ENCODE data around the gene NUBPL.

Gene NUBPL, protein sequence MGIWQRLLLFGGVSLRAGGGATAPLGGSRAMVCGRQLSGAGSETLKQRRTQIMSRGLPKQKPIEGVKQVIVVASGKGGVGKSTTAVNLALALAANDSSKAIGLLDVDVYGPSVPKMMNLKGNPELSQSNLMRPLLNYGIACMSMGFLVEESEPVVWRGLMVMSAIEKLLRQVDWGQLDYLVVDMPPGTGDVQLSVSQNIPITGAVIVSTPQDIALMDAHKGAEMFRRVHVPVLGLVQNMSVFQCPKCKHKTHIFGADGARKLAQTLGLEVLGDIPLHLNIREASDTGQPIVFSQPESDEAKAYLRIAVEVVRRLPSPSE

DNA sequence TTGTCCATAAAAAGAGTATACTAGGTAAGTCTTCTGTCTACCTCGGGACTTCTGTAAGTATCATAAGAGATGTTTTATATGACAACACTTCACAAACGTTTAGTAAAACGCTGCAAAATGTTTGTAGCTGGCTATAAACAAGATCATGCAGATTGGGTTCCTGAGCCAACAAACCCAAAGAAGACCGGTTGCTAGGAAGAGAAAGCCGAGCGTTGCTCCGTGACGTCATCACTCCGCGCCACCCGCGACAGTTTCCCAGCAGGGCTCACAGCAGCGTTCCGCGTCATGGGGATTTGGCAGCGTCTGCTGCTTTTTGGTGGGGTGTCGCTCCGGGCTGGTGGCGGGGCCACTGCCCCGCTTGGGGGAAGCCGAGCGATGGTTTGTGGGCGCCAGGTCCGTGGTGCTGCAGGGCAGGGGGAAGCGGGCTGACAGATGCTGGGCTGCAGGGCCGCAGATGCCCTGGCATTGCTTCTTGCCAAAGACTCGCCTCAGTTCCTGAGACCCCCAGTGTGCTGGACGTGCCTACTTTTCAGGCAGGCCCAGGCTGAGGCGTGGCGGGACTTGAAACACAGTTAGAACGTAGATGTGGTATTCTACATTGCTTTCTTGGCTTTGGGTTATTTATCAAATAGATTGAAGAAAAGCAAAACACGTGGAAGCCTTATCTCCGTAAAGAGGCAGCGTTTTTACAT, at the start of gene NUBPL:
NUBPL (plus strand) TSS at position 250 of the 692 bp plus-strand sequence; CDS start at position 286, 36 bp downstream.
- DNase-seq = peak; percentile 99

DNA sequence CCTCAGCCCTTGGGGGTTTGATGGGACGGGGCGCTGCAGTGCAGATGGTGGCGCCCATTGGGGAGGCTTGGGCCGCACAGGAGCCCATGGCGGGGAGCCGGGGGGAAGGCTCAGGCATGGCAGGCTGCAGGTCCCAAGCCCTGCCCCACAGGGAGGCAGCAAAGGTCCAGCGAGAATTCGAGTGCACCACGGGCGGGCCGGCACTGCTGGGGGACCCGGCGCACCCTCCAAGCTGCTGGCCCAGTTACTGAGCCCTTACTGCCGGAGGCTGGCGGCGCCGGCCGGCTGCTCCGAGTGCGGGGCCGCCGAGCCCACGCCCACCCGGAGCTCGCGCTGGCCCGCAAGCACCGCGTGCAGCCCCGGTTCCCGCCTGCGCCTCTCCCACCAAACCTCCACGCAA, 34.1 kb upstream of the NUBPL start:
- DNase-seq = no peak

DNA sequence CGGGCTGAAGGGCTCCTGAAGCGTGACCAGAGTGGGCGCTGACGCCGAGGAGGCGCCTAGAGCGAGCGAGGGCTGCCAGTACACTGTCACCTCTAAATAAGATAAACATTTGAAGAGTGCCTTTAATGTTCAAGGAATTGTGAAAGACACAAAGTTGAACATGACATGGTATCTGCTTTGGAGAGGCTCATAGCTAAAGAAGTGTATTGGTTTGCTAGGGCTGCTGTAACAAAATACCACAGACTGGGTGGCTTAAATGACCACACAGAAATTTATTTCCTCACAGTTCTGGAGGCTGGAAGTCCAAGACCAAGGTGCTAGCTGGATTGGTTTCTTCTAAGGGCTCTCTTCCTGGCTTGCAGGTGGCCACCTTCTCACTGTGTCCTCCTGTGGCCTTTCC, 33.7 kb upstream of the NUBPL start:
- DNase-seq = no peak

DNA sequence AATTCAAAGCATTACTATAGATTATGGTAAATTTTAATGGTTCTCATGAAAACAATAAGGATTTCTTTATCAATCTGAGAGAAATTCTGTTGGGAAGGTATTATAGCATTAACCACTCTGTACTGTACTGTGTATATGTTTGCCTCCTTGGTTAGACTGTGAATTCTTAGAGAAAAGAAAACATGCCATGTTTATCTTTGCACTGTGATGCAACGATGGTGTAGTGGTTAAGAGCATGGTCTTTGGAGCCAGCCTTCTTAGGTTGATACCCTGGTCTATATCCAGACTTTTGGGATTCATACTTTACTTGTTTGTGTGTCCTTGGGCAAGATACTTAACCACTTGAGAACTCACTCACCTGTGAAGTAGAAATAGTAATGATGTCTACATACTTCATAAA, 32.2 kb upstream of the NUBPL start:
- no peak for DNase-seq

DNA sequence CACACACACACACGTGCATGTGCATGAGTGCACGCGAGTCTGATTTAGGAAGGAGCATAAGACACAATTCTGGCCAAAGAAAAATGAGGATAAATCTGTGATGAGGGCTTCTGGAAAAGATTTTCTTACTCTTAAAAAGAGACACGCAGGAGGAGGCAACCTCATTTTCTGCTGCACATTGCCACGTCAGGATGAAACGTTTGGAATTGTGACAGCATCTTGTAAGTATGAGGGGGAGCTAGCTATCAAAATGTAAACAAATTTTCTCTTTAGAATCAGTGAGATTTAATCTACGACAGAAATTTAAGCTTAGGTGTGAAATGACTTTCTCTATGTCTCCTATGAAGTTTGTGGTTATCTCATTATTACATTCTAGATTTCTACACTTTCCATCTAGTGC, 31.1 kb upstream of the NUBPL start:
- no peak for DNase-seq

DNA sequence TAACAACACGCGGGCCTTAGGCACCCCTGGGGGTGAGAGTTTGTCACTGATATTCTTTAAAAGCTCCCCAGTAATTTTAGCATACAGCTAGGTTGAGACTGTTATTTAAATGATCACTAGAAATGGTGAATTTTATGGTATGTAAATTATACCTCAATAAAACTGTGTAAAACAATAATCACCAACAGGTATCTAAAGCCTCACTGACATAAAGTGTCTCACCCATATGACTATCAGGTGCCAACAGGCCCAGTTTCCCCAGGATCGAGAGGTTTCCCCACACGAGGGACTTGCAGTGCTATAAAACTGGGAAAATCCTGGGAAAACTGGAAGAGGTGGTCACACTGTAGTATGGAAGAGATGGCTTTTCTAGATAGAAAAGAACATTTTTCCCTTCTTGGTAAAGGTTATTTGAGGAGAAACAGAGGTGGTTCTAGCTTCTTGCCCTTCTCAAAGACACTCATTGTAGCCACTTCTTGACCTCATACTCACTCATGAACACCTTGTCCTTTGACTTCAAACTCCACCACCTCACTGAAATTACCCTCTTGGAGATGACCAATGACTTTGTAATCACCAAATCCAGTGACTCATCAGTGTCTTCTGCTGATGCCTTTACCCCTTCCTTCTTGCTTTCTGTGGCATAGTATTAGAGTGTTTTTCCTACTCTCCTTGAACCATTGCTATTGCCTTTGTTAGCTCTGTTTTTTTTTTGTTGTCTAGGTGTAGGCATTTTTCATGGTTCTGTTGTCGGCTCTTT, 24.8 kb upstream of the NUBPL start:
- DNase-seq = no peak

DNA sequence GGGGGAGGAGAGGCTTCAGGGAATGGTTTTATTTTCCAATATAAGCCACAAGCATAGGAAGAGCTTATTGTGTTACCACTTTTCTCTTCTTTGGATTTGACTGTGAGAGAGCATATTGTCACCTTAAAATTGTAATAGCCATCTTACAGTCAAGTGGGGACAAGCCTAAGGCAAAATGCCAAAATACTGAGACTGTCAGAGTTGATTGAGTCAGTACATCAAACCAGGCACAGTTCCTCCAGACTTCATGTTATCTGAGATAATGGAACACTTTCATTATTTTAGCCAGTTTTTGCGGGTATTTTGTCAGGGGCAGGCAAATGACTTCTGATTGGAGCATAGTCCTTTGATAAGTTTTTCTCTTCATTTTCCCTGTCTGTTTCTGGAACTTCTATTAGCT, 19.5 kb upstream of the NUBPL start:
- no peak for DNase-seq

DNA sequence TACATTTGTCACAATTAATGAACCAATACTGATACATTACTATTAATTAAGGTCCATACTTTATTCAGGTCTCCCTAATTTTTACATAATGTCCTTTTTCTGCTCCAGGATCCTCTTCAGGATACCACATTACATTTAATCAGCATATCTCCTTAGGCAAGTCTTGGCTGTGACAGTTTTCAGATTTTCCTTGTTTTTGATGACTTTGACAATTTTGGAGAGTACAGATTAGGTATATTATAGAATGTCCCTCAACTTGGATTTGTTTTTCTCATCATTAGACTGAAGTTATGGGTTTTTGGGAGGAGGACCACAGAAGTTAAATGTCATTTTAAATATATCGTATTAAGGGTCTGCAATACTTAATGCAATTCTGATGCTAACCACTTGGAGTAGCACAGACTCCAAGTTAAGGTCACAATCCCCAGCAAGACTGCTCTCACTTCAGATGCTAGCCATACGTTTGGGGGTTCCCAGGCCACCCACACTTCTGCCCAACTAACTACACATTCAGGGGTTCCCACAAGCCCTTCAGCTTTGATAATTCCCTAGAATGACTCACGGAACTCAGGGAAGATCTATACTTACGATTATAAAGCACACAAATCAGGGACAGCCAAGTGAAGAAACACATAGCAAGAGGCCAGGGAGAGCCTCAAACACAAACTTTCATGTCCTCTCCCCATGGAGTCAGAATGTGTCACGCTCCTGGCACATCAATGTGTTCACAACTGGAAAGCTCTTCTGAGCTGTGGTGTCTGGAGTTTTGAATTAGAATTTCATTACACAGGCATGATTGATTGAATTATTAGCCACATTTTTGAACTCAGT, 17.0 kb upstream of the NUBPL start:
- no peak for DNase-seq

DNA sequence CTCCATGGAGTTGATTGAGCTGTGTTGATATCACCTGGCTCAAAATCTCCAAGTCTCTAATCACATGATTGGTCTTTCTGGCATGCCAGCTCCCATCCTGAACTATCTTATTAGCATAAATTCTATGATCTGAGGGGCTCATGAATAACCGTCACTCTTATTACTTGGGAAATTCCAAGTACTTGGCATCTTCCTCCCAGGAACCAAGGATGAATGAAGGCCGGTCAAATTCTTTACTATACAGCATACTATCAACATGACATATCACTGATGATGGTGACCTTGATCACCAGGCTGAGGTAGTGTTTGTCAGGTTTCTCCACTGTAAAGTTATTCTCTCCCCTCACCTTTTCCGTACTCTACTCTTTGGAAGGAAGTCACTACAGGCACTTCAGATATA, 16.4 kb upstream of the NUBPL start:
- DNase-seq = no peak

DNA sequence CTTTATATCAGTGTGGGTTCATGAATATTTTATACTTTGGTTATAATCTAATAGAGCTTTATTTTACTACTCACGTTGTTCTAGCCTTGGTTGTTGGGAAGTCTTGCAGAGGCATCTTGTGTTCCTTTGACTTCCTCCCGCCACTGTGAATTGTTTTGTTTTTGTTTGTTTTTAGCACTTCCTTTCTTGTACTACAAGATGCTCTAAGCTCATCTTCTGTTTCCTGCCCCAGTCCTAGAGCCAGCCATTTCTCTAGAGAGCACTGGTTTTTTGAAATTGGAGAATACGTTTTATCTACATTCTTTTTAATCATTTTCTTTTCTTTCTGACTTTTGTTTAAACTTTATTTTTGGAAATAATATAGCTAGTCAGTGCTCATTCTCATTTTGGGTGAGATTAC, 15.9 kb upstream of the NUBPL start:
- DNase-seq = no peak

DNA sequence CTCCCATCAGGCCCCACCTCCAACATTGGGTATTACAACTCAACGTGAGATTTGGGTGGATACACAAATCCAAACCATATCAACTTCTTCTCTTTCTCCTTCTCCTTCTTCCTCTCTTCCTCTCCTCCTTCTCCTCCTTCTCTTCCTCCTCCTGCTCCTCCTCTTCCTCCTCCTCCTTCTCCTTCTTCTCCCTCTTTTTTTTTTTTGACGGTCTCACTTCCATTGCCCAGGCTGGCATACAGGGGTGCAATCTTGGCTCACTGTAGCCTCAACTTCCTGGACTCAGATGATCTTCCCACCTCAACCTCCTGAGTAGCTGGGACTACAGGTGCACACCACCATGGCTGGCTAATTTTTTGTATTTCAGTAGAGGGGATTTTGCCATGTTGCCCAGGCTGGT, 11.4 kb upstream of the NUBPL start:
- DNase-seq = no peak

DNA sequence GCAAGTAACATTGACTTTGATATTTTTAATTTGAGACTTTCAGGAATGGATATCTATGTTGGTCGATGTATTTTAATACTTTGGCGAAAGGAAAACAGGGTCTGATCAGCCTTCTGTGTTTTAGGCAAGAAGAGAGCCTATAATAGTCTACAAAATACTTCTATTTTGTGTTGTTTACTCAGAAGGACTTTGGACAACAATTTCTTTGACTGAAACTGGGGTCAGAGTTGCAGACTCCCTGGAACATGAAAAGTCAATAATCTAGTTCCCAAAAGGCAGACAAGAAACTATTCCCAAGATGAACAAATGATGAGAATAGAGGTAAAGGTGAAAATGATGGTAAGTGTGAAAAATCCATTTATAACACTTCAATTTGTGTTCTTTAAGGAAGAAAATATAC, 10.6 kb upstream of the NUBPL start:
- DNase-seq = no peak

DNA sequence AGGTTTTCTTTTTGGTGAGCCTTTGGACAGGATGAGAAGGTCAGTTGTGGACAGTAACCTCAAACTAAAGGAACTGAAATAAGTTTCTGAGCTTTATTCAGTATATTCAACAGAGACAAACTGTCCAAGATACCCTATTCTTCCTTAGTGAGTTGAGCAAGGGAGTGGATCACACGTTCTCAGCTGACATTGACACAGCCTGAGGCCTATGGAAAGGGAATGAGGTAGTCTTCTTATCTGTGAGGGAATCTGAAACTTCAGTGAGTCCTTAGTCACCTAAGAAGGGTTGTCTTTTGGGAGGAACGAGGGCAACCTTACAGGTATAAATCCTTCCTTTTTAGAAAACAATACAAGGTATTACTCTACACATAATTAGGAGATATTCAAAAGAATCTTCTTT, 5.0 kb upstream of the NUBPL start:
- no peak for DNase-seq

DNA sequence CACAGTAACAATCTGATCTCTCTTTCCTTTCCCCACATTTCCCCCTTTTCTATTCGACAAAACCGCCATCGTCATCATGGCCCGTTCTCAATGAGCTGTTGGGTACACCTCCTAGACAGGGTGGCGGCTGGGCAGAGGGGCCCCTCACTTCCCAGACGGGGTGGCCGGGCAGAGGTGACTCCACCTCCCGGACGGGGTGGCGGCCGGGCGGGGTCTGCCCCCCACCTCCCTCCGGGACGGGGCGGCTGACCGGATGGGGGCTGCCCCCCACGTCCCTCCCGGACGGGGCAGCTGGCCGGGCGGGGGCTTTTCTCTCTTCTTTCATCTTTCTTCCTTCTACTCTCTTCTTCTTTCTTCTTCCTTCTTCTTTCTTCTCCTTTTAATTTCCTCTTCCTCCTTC, 1.3 kb upstream of the NUBPL start:
- no peak for DNase-seq

DNA sequence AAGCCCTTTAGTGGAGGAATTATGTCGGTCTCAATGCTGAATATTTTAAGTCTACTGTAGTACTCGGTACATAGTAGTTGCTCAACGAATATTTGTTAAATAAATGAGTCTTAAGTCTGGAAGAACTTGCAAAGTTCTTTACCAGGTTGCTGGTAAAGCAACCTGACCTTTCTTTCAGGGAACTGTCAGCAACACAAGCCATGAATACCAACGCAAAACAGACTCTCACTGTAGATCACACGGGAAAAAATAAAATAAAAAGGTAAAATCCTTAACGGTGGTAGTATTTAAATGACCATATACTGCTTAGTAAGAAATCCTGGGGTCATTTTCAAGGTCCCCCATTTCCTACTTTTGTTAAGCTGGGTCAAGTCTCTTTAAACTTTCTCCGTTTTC, 447 bp upstream of the NUBPL start:
- DNase-seq = no peak

DNA sequence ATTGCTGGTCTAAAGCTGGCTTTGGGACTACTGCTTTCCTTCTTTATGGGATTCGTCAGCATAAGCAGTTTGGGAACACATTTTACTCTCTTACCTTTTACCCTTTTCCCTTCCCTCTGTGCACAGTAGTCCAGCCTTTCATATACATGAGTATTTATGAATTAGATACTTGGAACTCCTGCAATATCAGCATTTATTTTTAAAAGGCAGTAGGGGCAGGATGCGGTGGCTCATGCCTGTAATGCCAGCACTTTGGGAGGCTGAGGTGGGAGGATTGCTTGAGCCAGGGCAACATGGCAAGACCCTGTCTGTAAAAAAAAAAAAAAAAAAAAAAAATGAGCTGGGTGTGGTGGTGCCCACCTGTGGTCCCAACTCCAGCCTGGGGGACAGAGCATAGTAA, 3.0 kb downstream of the NUBPL start:
- no peak for DNase-seq

DNA sequence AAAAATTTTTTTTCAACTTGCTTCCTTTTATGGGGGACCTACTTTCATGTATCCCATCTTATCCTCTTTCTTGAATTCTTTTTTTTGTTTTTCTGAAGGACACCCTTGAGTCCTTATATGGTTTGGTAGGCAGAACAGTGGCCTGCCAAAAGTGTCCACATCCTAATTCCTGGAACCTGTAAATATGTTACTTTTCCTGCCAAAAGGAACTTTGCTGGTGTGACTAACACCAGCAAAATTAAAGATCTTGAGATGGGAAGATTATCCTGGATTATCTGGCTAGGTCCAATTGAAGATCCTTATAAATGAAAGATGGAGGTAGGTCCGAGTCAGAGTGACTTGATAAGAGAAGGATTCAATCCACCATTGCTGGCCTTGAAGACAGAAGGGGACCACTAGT, 5.3 kb downstream of the NUBPL start:
- DNase-seq = no peak

DNA sequence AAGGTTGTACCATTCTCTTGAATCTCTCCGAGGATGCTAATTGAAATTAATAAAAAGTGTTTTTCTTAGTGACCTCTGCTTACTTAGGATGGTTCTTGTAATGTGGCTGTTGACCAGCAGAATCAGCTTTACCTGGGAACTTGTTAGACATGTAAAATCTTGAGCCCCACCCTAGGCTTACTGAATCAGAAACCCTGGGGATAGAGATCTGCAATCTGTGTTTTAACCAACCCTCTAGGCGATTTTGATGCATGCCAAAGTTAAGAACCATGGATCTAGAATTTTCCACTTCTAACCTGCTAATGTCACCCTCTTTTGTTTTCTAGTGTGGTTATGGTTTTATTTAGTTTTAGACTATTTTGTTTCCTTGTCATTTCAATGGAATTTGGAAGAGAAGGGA, 6.5 kb downstream of the NUBPL start:
- no peak for DNase-seq

DNA sequence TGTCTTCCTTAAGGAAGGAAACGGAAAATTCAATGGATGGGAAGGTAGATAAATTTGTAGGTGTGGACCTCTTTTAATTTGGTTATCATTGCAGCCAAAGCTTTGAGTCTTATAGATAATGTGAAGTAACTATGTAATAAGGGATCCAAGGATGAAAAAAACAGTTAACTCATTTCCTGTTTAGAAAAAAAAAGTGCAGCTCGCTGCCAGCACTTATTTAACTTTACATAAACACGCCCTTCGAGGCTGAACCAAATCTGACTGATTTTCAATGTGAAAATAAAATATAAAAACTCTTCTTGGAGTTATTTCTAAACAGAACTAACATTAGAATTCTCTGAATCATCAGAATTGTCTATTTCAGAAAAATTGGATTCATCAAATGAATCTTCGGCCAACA, 7.0 kb downstream of the NUBPL start:
- DNase-seq = no peak

DNA sequence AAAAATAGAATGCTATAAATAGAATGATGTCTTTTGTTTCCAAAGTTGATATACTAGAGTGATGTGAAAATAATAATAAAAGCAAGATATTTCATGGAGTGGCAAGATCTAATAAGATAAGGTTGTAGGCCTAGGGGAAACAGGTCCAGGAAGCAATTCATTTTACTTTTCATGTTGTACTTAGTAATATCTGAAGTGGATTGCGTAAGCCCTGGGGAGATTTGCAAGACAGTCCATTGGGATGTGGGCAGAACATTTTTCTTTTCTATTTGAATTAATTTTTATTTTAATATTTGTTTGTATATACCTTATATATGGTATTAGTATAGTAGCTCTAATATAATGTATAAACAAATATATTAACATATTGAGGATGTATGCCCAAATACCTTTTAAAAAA, 7.5 kb downstream of the NUBPL start:
- no peak for DNase-seq

DNA sequence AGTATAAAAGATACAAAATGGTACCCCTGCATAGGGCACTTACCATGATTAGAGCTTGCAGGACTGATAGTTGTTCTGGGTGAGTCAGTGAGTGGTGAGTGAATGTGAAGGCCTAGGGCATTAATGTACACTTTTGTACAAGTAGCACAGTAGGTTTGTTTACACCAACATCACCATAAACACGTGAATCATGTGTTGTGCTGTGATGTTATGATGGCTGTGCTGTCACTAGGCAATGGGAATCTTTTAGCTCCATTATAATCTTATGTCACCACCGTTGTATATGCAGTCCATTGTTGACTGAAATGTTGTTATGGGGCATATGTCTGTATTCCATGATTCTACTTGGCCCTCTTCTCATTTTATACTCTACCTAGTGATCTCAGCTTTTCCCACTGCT, 11.8 kb downstream of the NUBPL start:
- no peak for DNase-seq

DNA sequence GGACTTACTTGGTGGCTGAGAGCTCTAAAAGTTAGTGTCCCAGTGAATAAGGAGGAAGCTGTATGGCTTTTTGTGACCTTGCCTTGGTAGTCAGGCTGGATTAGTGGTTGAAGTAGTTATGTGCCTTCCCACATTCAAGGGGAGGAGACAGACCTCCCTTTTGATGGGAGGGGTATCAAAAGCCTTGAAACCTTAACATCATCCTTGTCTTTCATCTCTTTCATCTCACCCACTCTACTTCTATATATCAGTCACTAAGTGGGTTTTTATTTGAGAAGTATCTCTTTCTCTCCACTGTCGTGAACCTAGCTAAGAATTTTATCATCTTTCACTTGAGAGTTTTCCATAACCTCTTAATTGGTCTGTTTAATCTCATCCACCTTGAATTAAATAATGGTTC, 15.7 kb downstream of the NUBPL start:
- no peak for DNase-seq

DNA sequence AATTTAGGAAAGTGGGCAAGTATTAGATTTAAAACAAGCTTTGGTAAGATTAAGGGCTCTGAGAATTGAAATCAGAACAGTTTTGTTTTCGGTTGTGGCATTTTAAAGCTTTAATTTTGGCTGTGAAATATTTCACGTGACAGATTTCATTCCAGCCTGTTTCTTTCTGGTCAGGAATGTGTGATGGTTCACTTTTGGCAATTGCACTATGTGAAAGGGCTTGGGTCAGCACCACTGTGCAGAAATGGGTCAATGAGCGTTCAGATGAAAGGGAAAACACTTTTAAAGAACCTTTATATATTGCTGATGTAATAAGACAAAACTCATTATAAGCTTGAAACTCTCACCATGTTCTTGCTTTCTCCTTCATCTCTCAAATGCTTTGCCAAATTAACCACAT, 17.1 kb downstream of the NUBPL start:
- no peak for DNase-seq

Measured in activated CD8-positive, alpha-beta memory T cell treated with anti-CD3 and anti-CD28 coated beads, Interleukin-2, amount 50 U/mL, for 4 hours (primary cell).